Ovary (tissue), 9 donors: ENCODE data around the gene CXCL14. TPM values are rescaled to one million over a fixed set of nuclear protein-coding genes. Genes with fewer than 3 reads are reported as not detected.

Experiments
- DNase-seq, 5 donors: peaks; one replicate each; pipeline ENCODE4 v3.0.0-alpha.2; 2019 to 2020
- H3K27ac ChIP-seq, 2 donors: fragments of 200-600 bp; one replicate each; pipeline versions ENCODE4 v1.5.1 to v1.8.0; 2019 to 2022
- H3K27me3 ChIP-seq: fragments of 200-600 bp; one replicate; pipeline ENCODE4 v1.8.0; 2022
- H3K36me3 ChIP-seq: fragments of 200-600 bp; sonication (generic); one replicate; pipeline ENCODE4 v1.5.1; 2019
- H3K4me1 ChIP-seq: one replicate; pipeline ENCODE4 v1.8.1; 2013; ENCODE audit warnings: mild to moderate bottlenecking, moderate library complexity; ENCODE audit not compliant: insufficient read depth
- H3K4me3 ChIP-seq: fragments of 200-600 bp; sonication (generic); one replicate; pipeline ENCODE4 v1.5.1; 2017
- H3K9me3 ChIP-seq, 2 donors: fragments of 200-600 bp in 1 of 2; sonication (generic) in 1 of 2; one replicate each; pipeline versions ENCODE4 v1.5.1 to v1.8.1; 2013 to 2019; ENCODE audit warnings: mild to moderate bottlenecking in 1 of 2, moderate library complexity in 1 of 2
- CTCF ChIP-seq, 3 donors: fragments of 450-650 bp in 2 of 3; fragments of 200-600 bp in 1 of 3; IDR thresholded peaks; one replicate each; pipeline versions ENCODE4 v1.5.1 to v1.8.0; 2016 to 2022; ENCODE audit warnings: antibody characterized with exemption in 3 of 3, mild to moderate bottlenecking in 1 of 3
- EP300 ChIP-seq: sonication (generic); formaldehyde crosslinking; IDR thresholded peaks from one replicate; pipeline ENCODE4 v1.6.1; 2017; ENCODE audit warnings: antibody characterized with exemption
- POLR2A ChIP-seq: fragments of 450-650 bp; IDR thresholded peaks from one replicate; pipeline ENCODE4 v1.6.1; 2017; ENCODE audit warnings: antibody characterized with exemption, mild to moderate bottlenecking, moderate library complexity
- WGBS, 3 donors: extraction: QIAGEN DNeasy Blood & Tissue Kit in 1 of 3; methylation state at CpG; one replicate each; pipeline versions ENCODE4 v1.1.5 to v1.1.7; 2013 to 2017; 5-methylcytosine and 5-hydroxymethylcytosine counted together
- intact Hi-C, 4 donors: fragments of 100-400 bp; cut with DNase I; formaldehyde crosslinking; loops; one replicate each; pipeline versions ENCODE4 v1.11.0 to v1.15.1; 2022 to 2023
- polyA plus RNA-seq, 2 donors: library from polyadenylated mRNA; stranded (reverse); fragments of 200-250 nt in 1 of 2; fragments of 350-450 nt in 1 of 2; fragmentation: Illumina TruSeq in 1 of 2; extraction: RNeasy Lipid Tissue Mini Kit (QIAGEN cat#74804) in 1 of 2; gene quantifications; one replicate each; pipeline ENCODE4 v1.2.3, GENCODE V29; 2013 to 2014
- total RNA-seq, 7 donors: library from RNA; depleted of rRNA in 2 of 7; stranded (reverse); fragments of >200 nt in 2 of 7; fragmentation: NEBNext Ultra II Directional in 3 of 7; extraction: Animal tissue kit (Norgen Biotek cat#: 25700) in 3 of 7; gene quantifications; one replicate each; pipeline versions ENCODE4 v1.1.0 to v1.2.4, GENCODE V29; 2016 to 2023
- donor health status: DM: no; HTN: no; CAD: no; lungs with moderate emphysema.
- donor health status: DM: no; HTN: no; CAD: no.
- donor health status: Bipolar disorder and iron deficiency.
- donor health status: DM: yes; HTN: yes; CAD: no.
- donor health status: DM: no; HTN: no; CAD: no.
- donor health status: DM: yes; HTN: yes; CAD: no.

CXCL14 gene
- total and polyA plus RNA-seq, 9 donors = 0.10 to 23.3 (median 2.8) TPM

- H3K36me3 ChIP-seq = no peaks in the 10 kb centered on the region
- intact Hi-C loops = no loop called here
- H3K4me3 ChIP-seq = no peak overlapping the region
- TF ChIP-seq CTCF (IDR thresholded peaks at IDR 0.05) (no peak), EP300 (no peak), POLR2A (no peak)
- no peaks in the 10 kb centered on the region for H3K9me3 ChIP-seq
- no peak for DNase-seq
- H3K27me3 ChIP-seq = no peaks in the 10 kb centered on the region
- no peak overlapping the region for H3K27ac ChIP-seq
- no peaks in the 10 kb centered on the region for H3K4me1 ChIP-seq
Measured at GRCh38 chr5:135526924-135527323, 51.9 kb downstream of the CXCL14 start.

GRCh38 chr5:135521964-135522363 lies 56.8 kb downstream of the CXCL14 start:
- TF ChIP-seq EP300 (no peak), CTCF (IDR thresholded peaks at IDR 0.05) (no peak), POLR2A (no peak)
- no peaks in the 10 kb centered on the region for H3K9me3 ChIP-seq
- DNase-seq = no peak
- H3K27me3 ChIP-seq = no peaks in the 10 kb centered on the region
- 16 to 38% (median 18%) methylated on average over 2 of the region's 2 CpGs for WGBS, 3 donors
- no peak overlapping the region for H3K27ac ChIP-seq
- H3K4me1 ChIP-seq = no peaks in the 10 kb centered on the region
- H3K4me3 ChIP-seq = no peak overlapping the region
- intact Hi-C loops = no loop called here
- H3K36me3 ChIP-seq = no peaks in the 10 kb centered on the region

Other genes starting within 250 kb of the CXCL14 start
- gene MACROH2A1, start 179.8 kb downstream of the CXCL14 start, total RNA-seq = 100 to 1,000 TPM in 4 of 7 donors, 10 to 100 TPM in 3; 81.3 to 157 (median 102) TPM
- 100 to 1,000 TPM in 1 of 2 donors, 10 to 100 TPM in 1; 71.7 to 139 TPM for gene MACROH2A1, start 179.8 kb downstream of the CXCL14 start, polyA plus RNA-seq
- under 1 TPM in 1 of 7 donors, not detected in 6; 0.08 TPM for gene DCANP1, start 131.6 kb downstream of the CXCL14 start, total RNA-seq
- not detected for gene DCANP1, start 131.6 kb downstream of the CXCL14 start, polyA plus RNA-seq
- under 1 TPM in 2 of 7 donors, not detected in 5; 0.05 to 0.08 TPM for gene TIFAB, start 126.6 kb downstream of the CXCL14 start, total RNA-seq
- gene TIFAB, start 126.6 kb downstream of the CXCL14 start, polyA plus RNA-seq = under 1 TPM in 1 of 2 donors, not detected in 1; 0.33 TPM
- gene NEUROG1, start 43.0 kb downstream of the CXCL14 start, total RNA-seq = not detected
- gene NEUROG1, start 43.0 kb downstream of the CXCL14 start, polyA plus RNA-seq = under 1 TPM in 1 of 2 donors, not detected in 1; 0.06 TPM